GM23338 (cell line): ENCODE measurements around the gene CCNG1. TPM values are rescaled to one million over a fixed set of nuclear protein-coding genes. Genes with fewer than 3 reads are reported as not detected.
"Not testable (repeated sequence)": the region's sequence is repeated elsewhere in the genome, so short reads cannot be mapped to it uniquely, and the experiment has no call there.

Experiments
- ATAC-seq: fragments of 200-7000 bp; cut with Tn5 transposase; 3 replicates; pipeline ENCODE4 v1.9.1; 2020
- DNase-seq: peaks from one replicate; pipeline ENCODE4 v3.0.0-alpha.2; 2015; ENCODE audit warnings: low spot score
- H2AFZ ChIP-seq: fragments of 200-600 bp; sonication (generic); 2 replicates; pipeline ENCODE4 v1.8.0; 2016; ENCODE audit warnings: antibody characterized with exemption, mild to moderate bottlenecking, moderate library complexity
- H3F3A ChIP-seq: fragments of 200-600 bp; sonication (generic); replicated peaks from 2 replicates; pipeline ENCODE4 v1.8.0; 2017; ENCODE audit warnings: antibody characterized with exemption, mixed run types, low read depth
- H3K27ac ChIP-seq: fragments of 200-600 bp; sonication (generic); 2 replicates; pipeline ENCODE4 v1.6.1; 2016; ENCODE audit warnings: low read depth
- H3K27me3 ChIP-seq: fragments of 200-600 bp; sonication (generic); 2 replicates; pipeline ENCODE4 v1.8.0; 2016; ENCODE audit warnings: mild to moderate bottlenecking, mixed run types, moderate library complexity; ENCODE audit not compliant: insufficient read depth
- H3K36me3 ChIP-seq: fragments of 200-600 bp; sonication (generic); 2 replicates; pipeline ENCODE4 v1.8.0; 2016; ENCODE audit warnings: mild to moderate bottlenecking; ENCODE audit not compliant: insufficient read depth
- H3K4me1 ChIP-seq: fragments of 200-600 bp; sonication (generic); 2 replicates; pipeline ENCODE4 v1.8.0; 2016; ENCODE audit warnings: mild to moderate bottlenecking, moderate library complexity; ENCODE audit not compliant: insufficient read depth
- H3K4me2 ChIP-seq: fragments of 200-600 bp; sonication (generic); 2 replicates; pipeline ENCODE4 v1.7.1; 2017; ENCODE audit warnings: mixed run types
- H3K4me3 ChIP-seq: fragments of 200-600 bp; sonication (generic); 2 replicates; pipeline ENCODE4 v1.6.1; 2016; ENCODE audit warnings: mixed run types
- H3K79me2 ChIP-seq: fragments of 200-600 bp; sonication (generic); replicated peaks from 2 replicates; pipeline ENCODE4 v1.8.0; 2017; ENCODE audit warnings: mild to moderate bottlenecking; ENCODE audit not compliant: insufficient read depth
- H3K9me2 ChIP-seq: fragments of 200-600 bp; sonication (generic); 2 replicates; pipeline ENCODE4 v1.8.0; 2017; ENCODE audit not compliant: insufficient read depth
- H4K20me1 ChIP-seq: fragments of 200-600 bp; sonication (generic); replicated peaks from 2 replicates; pipeline ENCODE4 v1.8.0; 2017; ENCODE audit warnings: mild to moderate bottlenecking; ENCODE audit not compliant: insufficient read depth
- H3K27ac Mint-ChIP-seq: 2 replicates; pipeline ENCODE4 v1.8.0; 2020; ENCODE audit warnings: inconsistent platforms, mild to moderate bottlenecking, moderate library complexity, mixed read lengths
- H3K27me3 Mint-ChIP-seq: 3 replicates; pipeline ENCODE4 v1.8.0; 2022; ENCODE audit warnings: low read depth, mild to moderate bottlenecking, moderate library complexity, mixed read lengths, inconsistent platforms; ENCODE audit not compliant: insufficient read depth, poor library complexity
- H3K36me3 Mint-ChIP-seq: 3 replicates; pipeline ENCODE4 v1.8.0; 2021; ENCODE audit warnings: low read depth, mild to moderate bottlenecking, inconsistent platforms, moderate library complexity, mixed read lengths
- H3K4me1 Mint-ChIP-seq: 3 replicates; pipeline ENCODE4 v1.8.0; 2020; ENCODE audit warnings: mild to moderate bottlenecking, inconsistent platforms, mixed read lengths
- H3K4me3 Mint-ChIP-seq: 3 replicates; pipeline ENCODE4 v1.8.0; 2021; ENCODE audit warnings: moderate library complexity, mild to moderate bottlenecking, inconsistent platforms, mixed read lengths
- H3K9me3 Mint-ChIP-seq: 3 replicates; pipeline ENCODE4 v1.8.0; 2020; ENCODE audit warnings: moderate library complexity, mild to moderate bottlenecking, inconsistent platforms, mixed read lengths
- CREB1 ChIP-seq: fragments of 250-450 bp; sonication (Bioruptor Pico); IDR thresholded peaks from 2 replicates; pipeline ENCODE4 v1.5.0; 2020; ENCODE audit warnings: low read depth, mild to moderate bottlenecking, moderate library complexity
- CTCF ChIP-seq, 2 experiments: fragments of 200-600 bp in 1 of 2; sonication (generic) in 1 of 2; conservative IDR thresholded peaks; 2 replicates each; pipeline versions ENCODE4 v1.5.1 to v1.6.1; 2016 to 2017; ENCODE audit warnings: antibody characterized with exemption in 2 of 2, low read depth in 2 of 2, mild to moderate bottlenecking in 2 of 2, moderate library complexity in 1 of 2
- ETS1 ChIP-seq: IDR thresholded peaks from 2 replicates; pipeline ENCODE4 v1.6.1; 2016; ENCODE audit warnings: antibody characterized with exemption
- EZH2 ChIP-seq: fragments of 200-600 bp; sonication (generic); IDR thresholded peaks from one replicate; pipeline ENCODE4 v1.8.0; 2017; ENCODE audit warnings: antibody characterized with exemption, mild to moderate bottlenecking, low read depth; ENCODE audit not compliant: unreplicated experiment
- NANOG ChIP-seq: IDR thresholded peaks from 2 replicates; pipeline ENCODE4 v1.6.1; 2016; ENCODE audit warnings: antibody characterized with exemption, borderline replicate concordance
- REST ChIP-seq: IDR thresholded peaks from one replicate; pipeline ENCODE4 v1.6.1; 2018; ENCODE audit warnings: antibody characterized with exemption; ENCODE audit not compliant: unreplicated experiment
- STAT1 ChIP-seq: IDR thresholded peaks from one replicate; pipeline ENCODE4 v1.6.1; 2016; ENCODE audit warnings: antibody characterized with exemption; ENCODE audit not compliant: unreplicated experiment
- ZNF462 ChIP-seq: fragments of 250-450 bp; sonication (Bioruptor Pico); IDR thresholded peaks from 2 replicates; pipeline ENCODE4 v1.5.0; 2020; ENCODE audit warnings: mild to moderate bottlenecking, moderate library complexity
- polyA plus RNA-seq: library from polyadenylated mRNA; unstranded; fragments of >200 nt; fragmentation: Nextera tagmentation; extraction: Ambion mirVana; gene quantifications from 2 replicates; pipeline ENCODE4 v1.2.1, GENCODE V29; 2016
- total RNA-seq: library from RNA; depleted of rRNA; stranded (reverse); fragments of >200 nt; shearing (Covaris generic); gene quantifications from 2 replicates; pipeline ENCODE4 v1.2.3, GENCODE V29; 2014

CCNG1 gene
- total and polyA plus RNA-seq, 2 experiments from 2014 or later: 431 to 496 TPM

GRCh38 chr5:163424836-163425235, 12.6 kb upstream of the CCNG1 start:
- TF ChIP-seq REST (no peak), STAT1 (no peak), CREB1 (CRISPR knock-in tag) (no peak), NANOG (no peak), ZNF462 (CRISPR knock-in tag) (no peak), EZH2 (no peak), CTCF (conservative IDR thresholded peaks at IDR 0.05; ENCODE audit: low read depth in 2 of 2) (no peak), ETS1 (no peak)
- Mint-ChIP-seq H3K4me3 (no peak overlapping the region), H3K9me3 (no peaks in the 10 kb centered on the region), H3K36me3 (peaks cover 6% of the 10 kb centered on the region; the same call in 2 of the 3 replicates), H3K27ac (no peak overlapping the region), H3K27me3 (no peaks in the 10 kb centered on the region), H3K4me1 (no peaks in the 10 kb centered on the region)
- 0 out of 2 replicates have a peak, but pooled peaks cover 3% of the 10 kb centered on the region for H3K36me3 ChIP-seq
- H2AFZ ChIP-seq: no peak overlapping the region
- no peak for ATAC-seq
- no peak overlapping the region for H3K27ac ChIP-seq
- peaks cover 1% of the 10 kb centered on the region; the same call in 1 of the 2 replicates for H3K9me2 ChIP-seq
- H3K27me3 ChIP-seq: no peaks in the 10 kb centered on the region
- H3K4me3 ChIP-seq: no peak overlapping the region
- no peak for DNase-seq
- H3K79me2 ChIP-seq: no peaks in the 10 kb centered on the region
- H3K4me1 ChIP-seq: no peaks in the 10 kb centered on the region
- H3F3A ChIP-seq: 0 out of 2 replicates have a peak, but pooled peaks cover 1% of the 10 kb centered on the region
- no peaks in the 10 kb centered on the region for H4K20me1 ChIP-seq
- H3K4me2 ChIP-seq: no peak overlapping the region

- H3K27me3 Mint-ChIP-seq: not testable (repeated sequence)
These were observed 11.3 kb upstream of the CCNG1 start for GRCh38 chr5:163426128-163426527.

More at GRCh38 chr5:163426128-163426527, 11.3 kb upstream of the CCNG1 start:
- H3F3A ChIP-seq, DNase-seq, H3K4me2 ChIP-seq, H3K36me3 Mint-ChIP-seq, H3K9me3 Mint-ChIP-seq, H3K4me1 ChIP-seq, H3K4me3 Mint-ChIP-seq, ATAC-seq, H3K9me2 ChIP-seq, H3K27ac ChIP-seq, H3K79me2 ChIP-seq, H3K27ac Mint-ChIP-seq, H3K4me1 Mint-ChIP-seq, H2AFZ ChIP-seq, H3K4me3 ChIP-seq, H3K36me3 ChIP-seq, H3K27me3 ChIP-seq, H4K20me1 ChIP-seq: not testable (repeated sequence)
